ENCODE measurements around the gene EEA1.

DNA sequence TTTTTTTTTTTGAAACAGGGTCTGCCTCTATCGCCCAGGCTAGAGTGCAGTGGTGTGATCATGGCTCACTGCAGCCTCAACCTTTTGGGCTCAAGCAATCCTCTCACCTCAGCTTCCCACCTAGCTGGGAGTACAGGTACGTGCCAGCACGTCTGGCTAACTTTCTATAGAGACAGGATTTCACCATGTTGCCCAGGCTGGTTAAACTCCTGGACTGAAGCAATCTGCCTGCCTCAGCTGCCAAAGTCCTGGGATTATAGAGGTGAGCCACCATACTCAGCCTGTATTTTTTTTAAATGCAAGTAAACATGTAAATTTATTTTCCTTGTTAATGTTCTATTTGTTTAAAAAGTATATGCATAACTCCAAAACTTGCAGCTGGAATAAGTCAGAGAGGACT, 80.4 kb downstream of the EEA1 start:
- TF ChIP-seq, protein P1, sequence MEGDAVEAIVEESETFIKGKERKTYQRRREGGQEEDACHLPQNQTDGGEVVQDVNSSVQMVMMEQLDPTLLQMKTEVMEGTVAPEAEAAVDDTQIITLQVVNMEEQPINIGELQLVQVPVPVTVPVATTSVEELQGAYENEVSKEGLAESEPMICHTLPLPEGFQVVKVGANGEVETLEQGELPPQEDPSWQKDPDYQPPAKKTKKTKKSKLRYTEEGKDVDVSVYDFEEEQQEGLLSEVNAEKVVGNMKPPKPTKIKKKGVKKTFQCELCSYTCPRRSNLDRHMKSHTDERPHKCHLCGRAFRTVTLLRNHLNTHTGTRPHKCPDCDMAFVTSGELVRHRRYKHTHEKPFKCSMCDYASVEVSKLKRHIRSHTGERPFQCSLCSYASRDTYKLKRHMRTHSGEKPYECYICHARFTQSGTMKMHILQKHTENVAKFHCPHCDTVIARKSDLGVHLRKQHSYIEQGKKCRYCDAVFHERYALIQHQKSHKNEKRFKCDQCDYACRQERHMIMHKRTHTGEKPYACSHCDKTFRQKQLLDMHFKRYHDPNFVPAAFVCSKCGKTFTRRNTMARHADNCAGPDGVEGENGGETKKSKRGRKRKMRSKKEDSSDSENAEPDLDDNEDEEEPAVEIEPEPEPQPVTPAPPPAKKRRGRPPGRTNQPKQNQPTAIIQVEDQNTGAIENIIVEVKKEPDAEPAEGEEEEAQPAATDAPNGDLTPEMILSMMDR (conservative IDR thresholded peaks at IDR 0.05; ENCODE audit: low read depth, low read length) = no peak
- TF ChIP-seq EZH2 (IDR thresholded peaks at IDR 0.05; ENCODE audit: low read length, unreplicated experiment) (no peak), EZH2phosphoT487 (IDR thresholded peaks at IDR 0.05; ENCODE audit: borderline replicate concordance, low read length) (no peak)

Data from PC-3 (cell line).